Measurements from ENCODE around the gene TWIST2.

The TWIST2 gene

DNA sequence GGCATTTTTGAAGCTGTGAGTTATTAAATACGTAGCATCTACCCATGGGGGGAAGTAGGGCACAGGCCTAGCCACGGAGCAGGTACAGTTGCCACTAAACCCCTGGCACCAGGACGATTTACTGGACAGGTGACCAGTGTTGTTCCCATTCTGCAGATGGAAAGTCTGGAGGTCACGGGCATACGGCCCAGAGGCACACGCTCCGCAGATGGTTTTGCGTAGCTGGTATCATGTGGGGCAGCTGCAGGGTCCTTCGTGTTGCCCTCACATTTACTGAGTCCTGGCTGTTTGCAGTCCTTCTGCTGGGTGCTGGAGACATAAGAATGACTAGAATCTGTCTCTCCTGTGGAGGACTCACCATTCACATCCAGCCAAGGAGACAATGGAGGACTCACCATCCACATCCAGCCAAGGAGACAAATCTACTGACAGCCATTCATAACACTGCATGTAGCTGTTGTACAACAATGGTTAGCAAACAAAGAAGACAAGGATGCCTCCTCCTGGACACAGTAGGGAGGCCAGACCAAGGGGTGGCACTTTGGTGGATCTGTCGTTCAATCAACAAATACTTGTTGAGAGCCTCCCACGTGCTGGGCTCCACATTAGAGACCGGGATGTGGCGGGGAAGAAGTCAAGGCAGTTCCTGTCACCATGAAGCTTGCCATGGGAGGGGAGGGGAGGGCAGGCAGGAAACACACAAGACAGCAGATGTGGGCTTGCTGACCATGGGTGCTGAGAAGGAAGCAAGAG, 24.9 kb downstream of the TWIST2 start:
- no peak for DNase-seq (ENCODE audit: low read depth)

DNA sequence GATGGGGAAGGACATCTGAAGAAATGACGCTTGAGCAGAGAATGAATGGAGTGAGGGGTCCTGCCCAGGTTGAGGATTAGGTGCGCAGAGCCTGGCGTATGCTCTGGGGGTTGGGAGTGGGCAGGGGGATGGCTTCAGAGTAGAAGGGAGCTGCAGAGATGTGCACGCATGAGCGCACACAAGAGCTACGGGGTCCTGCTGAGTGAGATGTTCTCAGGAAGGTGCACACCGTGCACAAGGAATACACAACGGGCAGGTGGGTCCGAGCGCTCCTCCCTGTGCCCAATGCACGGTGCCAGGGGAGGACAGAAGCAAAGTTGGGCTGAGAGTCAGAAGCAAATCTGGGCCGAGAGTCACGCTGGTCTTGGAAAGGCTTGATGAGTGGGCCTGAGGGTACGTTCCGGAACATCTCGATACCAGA, 25.5 kb downstream of the TWIST2 start:
- no peak for DNase-seq (ENCODE audit: low read depth)

DNA sequence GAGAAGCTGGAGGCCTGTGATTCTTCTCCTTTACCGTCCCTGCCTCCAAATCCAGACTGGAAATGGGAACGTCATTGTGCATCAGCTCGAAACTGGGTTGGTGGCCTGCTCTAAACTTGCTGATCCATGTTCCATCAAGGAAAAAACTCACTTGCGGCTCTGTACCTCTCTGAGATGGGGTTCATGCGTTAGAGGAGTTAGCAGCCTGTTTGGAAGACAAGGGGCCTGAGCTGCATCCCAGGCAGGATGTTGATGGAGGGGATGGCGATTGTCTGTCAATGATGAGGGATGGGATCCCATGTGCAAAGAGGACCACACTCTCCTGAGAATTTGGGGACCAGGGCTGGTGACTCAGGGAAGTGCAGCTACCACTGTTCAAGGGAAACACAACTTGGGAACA, 26.0 kb downstream of the TWIST2 start:
- DNase-seq (ENCODE audit: low read depth): no peak

DNA sequence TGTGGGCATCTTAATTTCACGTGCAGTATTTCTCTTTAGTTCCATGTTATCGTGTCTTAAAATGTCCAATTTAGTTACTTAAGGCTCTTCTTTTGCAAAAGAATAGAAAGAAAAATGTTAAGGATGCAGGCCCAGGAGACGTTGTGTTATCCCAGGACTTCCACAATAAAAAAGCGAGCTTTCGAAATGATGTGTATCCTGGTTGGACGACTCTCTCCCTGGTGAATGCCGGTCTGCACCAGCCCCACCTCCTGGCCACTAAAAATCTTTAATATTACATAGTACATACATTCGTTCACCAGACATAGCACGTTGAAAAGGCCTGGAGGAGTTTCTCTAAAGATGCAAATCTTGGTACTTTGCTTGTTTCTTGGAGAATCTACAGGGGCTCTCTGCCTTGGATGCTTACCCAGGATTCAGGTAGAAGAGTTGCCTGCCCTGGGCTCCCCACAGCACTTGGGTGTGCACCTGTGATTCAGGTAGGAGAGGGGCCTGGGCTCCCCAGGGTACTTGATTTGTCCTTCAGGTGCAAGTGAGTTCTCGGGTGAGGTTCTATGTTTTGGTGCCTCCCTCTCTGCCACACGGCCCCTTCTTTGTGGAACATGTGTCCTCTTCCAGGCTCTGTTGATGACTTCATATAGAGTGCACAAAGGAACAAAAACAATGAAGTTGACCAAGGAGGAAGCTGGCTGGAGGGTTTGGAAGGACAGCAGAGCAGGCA, 26.6 kb downstream of the TWIST2 start:
- no peak for DNase-seq (ENCODE audit: low read depth)

DNA sequence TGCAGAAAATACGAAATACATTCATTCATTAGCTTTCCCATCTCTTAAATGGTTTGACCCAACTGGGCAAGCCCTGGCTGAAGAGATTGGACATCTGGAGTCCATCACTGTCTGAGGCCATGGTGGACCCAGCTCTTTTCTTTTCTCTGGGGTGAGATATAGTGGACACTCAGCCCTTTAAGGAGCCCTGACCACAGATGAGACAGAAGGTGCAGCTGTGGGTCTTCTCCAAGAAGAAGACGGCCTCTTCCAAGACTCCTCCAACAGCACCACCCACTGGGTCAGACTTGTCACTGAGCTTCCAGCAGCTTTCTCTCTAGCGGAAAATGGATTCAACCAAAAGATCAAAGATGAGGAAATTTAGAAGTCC, 27.2 kb downstream of the TWIST2 start:
- DNase-seq (ENCODE audit: low read depth): no peak

DNA sequence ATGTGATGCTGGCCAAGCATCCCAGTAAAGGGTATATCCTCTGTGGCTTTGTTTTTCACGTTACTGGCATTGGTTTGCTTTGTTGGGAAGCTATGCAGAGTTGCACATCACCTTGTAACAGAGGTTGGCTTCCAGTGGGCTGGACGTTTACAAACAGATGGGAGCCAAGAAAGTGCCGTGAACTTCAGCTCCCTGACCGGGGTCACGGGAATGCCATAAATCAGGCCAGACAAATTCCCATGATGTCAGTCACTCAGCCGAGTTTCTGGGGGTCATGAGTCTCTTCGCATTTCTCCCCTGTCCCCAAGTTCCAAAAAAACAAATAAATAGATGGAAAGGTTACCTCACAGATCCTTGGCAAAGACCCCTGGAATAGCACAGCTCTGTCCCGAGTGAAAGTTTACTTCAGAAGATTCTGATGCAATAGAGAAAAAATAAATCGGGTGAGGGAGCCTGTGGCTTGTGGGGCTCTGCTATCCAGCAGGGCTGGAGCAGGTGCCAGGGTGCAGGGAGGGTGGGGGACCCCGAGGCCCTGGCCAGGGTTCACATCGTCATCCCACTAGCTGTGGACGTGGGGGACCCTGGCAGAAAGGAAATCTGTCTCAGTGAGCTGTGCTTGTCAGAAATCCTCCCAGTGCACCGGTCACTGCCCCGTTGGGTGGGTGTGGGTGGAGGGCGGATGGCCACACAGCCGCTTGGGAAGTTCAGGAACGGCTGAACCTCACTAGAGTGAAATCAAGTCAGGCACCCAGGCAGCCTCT, 27.8 kb downstream of the TWIST2 start:
- DNase-seq (ENCODE audit: low read depth): no peak

DNA sequence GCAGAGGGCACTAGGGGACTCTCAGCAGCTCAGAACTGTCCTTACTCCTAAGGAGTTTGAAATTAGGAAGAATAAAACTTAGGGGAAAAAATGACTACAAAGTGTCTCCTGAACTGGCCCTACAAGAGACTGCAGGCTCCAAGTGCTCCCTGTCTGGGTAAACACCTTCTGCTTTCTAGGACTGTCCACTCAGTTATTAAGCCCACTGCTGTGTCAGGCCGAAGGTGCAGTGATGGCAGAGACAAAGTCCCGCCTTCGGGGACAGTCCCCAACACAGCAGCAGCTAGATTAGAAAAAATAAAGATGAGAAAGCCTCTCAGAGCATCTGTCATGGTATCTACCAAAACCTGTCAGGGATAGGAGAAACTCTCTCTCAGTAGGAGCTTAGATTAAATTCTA, 28.3 kb downstream of the TWIST2 start:
- no peak for DNase-seq (ENCODE audit: low read depth)

DNA sequence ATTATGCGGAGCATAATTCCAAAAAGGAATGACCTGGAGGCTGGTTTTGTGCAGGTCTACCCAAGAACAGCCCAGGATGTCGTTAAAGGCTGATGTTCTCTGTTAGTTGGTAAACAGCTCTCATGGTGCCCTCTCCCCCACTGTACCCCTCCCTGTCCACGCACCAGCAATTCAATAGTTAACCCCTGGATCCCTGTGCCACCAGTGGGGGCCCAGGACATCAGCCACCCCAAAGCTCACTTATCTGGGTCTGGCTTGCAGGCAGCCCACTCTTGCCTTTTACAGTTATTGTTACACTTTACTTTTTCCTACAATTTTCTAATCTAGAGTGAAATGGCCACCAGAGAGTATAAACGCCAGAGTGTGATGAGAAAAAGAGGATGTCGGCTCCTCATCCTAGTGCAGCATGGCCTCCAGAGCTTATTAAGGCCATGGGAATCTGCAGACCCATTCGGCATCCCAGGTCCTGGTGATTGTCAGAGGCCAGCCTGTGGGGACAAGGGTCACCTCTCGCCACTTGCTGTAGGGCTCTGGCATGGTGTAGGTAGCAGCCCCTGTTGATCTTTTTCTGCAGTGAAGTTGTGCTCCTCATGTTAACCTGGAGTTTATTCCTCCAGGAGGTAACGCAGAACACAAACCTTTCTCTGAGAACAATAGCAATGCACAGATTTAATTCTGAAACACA, 30.3 kb downstream of the TWIST2 start:
- DNase-seq (ENCODE audit: low read depth): no peak

DNA sequence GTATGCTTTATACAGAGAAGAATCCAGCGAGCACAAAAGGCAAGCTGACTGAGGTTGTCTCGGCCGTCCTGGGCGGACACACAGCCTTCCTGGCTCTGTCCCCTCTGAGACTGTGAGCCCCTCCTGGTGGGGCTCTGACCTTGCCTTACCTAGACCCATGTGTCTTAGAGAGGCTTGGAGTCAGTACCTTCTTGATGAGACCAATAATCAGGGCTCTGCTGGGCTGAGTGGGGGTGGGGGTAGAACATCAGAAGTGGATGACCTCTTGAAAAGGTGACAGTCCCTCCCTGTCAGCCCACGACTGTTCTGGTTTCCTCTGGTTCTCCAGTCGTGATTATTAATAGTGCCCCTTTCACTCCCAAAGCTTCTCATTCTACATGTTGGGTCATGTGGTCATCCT, 31.2 kb downstream of the TWIST2 start:
- no peak for DNase-seq (ENCODE audit: low read depth)

DNA sequence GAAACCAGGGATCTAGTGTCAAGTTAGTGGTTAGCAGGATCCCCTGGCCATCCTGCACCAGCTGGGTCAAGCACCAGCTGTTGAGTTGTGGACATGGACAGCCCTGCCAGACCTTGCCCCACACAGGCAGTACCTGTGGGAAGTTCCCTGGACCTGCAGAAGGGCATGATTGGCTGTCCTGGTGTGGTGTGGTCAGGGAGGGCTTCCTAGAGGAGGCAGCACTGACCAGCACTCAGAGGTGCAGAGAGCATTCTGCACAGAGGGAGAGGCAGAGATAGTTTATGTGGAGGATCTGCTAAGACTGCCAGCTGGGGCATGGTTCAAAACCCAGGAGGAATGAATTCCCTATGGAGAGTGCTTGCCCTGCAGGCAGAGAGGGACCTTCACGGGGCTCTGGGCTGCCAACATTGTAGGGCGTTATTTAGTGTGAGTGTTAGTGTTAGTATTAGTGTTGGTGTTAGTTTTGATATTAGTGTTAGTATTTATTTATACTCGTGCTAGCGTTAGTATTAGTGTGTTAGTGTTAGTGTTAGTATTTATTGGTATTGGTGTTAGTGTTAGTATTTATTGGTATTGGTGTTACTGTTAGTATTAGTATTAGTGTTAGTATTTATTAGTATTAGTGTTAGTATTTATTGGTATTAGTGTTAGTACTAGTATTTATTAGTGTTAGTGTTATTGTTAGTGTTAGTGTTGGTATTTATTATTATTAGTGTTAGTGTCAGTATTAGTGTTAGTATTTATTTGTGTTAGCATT, 31.9 kb downstream of the TWIST2 start:
- no peak for DNase-seq (ENCODE audit: low read depth)

DNA sequence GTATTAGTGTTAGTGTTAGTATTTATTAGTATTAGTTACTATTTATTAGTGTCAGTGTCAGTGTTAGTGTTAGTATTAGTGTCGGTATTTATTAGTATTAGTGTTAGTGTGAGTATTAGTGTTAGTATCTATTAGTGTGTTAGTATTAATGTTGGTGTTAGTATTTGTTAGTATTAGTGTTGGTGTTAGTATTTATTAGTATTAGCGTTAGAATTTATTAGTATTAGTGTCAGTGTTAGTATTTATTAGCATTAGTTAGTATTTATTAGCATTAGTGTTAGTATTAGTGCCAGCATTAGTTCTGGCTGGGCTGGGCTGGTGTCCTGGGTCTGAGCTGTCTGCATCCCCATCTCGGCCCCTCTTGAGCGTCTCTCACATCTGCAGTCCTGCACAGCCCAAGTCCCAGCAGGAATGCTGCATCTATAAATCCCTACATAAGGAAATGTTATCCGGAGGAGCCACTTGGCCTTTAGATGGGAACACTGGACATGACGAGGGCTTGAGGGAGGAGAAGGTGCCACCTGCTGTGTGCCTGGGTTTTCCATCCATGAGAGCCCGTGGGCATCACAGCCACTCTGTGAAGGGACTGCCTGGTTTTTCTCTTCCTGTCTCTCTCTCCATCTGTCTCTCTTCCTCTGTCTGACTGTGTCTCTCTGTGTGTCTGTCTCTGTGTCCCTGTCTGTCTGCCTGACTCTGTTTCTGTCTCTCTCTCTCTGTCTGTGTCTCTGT, 33.6 kb downstream of the TWIST2 start:
- DNase-seq (ENCODE audit: low read depth): no peak

DNA sequence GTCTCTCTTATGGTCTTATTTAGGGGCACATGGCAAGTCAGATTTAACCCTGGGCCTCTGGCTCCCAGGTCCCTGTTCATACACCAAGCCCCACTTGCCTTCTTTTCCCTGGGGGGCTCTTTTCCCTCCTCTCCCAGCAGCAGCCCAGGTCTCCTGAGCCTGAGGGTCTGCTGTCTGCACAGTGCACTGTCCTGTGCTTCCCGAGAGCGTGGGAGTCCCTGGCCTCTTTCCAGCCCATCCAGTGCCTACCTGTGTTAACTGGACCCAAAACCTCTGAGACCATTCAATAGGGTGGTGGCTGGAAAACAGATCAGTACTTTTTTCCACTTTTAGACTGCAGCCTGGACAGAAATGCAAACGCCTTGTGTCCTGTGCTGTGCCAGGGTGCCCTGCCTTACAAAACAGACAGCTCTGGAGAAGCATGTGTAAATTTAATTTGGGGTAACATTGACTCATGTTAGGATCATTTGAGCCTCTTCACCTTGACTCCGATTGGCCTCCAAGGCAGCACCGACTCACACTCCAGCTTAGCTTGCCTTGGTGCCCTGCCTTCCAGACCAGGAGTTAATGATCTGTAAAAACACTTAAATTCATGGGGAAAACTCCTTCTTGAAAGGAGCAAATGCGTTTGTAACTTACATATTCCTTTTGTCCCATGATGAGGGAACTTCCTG, 34.3 kb downstream of the TWIST2 start:
- DNase-seq (ENCODE audit: low read depth): no peak

DNA sequence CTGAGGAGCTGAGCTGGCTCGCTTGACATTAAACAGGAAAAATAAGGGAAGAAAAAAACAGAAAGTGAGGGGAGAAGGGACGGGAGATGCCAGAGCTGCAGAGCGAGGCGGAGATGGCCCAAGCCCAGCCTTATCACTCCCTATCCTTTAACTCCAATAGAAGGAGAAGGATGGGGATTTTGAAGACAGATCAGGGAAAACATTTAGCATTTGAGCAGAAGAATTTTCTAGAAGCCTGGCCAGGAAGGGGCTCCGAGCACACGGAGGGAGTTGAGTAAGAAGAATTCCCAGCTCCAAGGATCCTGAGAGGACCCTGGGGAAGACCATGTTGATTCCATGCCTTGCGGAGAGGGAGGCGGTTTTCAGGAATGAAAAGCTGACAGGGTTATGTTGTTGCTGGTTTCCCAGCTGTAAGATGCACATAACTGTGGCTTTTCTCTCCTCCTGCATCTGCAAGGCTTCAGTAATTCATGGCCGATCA, 35.6 kb downstream of the TWIST2 start:
- DNase-seq (ENCODE audit: low read depth): no peak

DNA sequence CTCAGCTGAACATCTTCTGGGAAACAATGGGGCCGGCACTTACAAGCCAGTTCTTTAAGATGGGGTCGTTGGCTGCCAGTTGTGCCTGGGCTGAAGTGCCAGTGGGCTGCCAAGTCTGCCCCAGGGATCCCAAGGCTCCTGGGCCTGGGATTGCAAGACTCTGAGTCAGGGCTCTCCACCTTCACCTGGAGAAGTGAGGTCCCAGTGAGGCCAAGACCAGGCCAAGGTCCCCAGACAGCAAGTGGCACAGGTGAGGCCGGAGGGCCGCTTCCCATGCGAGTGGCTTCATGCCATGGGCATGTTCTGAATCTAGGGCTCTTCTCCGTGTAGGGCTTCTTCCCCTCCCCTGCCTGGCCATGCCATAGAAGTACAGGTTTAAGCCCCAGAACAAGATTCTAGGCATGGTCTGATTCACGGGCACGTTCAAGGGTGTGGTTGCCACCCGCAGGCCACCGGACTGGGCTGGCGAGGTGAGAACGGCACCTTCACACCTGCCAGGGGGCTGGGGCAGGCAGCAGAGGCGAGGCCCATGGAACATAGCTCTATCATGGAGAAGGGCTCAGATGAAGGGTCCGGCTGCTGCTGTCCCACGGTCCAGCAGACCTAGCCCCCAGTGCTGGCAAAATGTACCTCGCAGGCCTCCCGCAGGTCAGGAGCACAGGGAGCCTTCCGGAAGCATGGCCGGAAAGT, 36.4 kb downstream of the TWIST2 start:
- no peak for DNase-seq (ENCODE audit: low read depth)

DNA sequence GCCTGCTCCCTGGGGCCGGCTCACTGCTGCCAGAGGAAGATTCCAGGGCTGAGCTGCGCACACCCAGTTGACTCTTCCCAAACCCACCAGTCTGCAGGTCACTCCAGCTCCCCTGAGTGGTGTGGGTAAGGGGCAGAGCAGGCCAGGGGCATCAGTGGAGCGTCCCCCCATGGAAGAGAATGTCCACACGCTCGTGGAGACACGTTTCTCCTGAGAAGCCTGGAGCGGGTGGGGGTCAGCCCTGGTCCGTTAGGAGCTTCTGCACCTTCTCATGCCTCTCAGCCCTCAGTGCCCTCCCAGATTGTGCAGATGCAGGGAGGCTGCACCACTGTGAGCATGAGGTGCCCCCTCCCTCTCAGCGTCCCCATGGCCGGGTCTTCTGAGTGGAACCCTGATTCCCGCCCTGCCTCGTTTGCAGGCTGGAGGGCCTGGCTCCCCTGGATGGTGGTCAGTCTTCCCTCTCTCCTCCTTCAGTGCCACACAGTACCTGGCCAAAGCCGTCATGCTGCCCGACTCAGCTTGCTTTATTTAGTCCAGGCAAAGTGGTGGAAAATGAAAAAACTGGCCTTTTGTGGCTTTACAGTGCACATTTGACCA, 37.0 kb downstream of the TWIST2 start:
- DNase-seq (ENCODE audit: low read depth): no peak

DNA sequence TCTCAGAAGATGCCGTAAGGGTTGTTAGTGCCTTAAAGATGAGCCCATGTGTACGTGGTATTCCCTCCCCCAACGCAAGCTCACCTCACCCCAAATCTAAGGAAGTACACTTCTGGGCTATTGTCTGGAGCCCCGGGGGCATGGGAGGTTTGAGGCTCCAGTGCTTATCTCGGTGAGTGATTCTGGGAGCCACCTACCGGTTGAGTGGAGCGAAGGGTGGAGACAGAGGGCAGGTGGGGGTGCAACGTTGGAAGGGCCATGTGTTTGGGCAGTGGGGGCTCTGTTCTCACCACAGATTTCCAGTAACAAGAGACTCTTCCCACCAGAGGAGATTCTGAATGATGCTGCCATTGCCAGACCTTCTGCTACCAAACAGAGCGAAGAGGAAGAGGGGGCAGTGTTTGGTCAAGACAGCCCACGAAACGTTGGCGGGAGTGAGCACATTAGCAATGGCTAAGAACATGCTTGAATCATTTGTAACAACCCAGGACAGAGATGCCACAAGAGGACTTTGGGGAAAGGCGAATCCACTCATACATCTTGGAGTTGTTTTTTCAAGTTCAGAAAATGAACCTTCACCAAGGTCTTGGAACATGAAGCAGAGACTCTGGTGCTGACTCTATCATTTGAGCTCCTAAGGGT, 38.7 kb downstream of the TWIST2 start:
- DNase-seq (ENCODE audit: low read depth): no peak

DNA sequence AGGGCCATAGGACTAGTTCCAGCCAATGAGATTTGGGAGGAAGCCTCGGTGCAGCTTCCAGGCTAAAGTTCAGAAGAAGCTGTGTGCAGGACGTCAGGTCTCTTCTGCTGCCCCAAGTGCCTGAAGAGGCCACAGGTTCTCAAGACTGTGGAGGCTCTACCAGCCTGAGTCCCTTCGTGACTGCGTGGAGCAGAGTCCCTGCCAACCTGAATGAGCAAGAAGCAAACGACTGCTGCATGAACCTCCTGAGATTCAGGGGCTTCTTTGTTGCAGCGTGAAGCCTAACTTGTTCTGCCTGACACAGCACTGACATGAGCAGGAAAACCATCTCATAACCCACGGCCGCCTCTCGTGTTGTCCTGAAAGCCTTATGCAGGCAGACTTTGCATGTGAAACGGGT, 39.7 kb downstream of the TWIST2 start:
- no peak for DNase-seq (ENCODE audit: low read depth)

DNA sequence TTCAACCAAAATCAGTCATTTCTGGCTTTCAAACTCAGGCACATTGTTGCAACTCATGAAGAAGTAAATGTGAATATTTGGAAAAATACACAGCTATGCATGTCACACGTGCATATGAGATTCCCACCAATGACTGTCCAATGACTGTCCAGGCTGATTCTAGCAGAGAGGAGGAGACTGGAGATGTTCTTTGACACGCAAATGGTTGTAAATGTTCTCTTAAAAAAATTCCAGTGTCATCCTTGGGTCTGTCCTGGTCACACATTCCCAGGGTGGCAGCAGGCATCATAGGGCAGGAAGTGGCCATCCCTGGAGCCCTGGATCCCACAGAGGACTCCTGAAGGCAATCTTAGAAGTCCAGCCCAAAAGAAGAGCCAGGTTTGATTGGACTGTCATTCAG, 40.9 kb downstream of the TWIST2 start:
- DNase-seq (ENCODE audit: low read depth): no peak

DNA sequence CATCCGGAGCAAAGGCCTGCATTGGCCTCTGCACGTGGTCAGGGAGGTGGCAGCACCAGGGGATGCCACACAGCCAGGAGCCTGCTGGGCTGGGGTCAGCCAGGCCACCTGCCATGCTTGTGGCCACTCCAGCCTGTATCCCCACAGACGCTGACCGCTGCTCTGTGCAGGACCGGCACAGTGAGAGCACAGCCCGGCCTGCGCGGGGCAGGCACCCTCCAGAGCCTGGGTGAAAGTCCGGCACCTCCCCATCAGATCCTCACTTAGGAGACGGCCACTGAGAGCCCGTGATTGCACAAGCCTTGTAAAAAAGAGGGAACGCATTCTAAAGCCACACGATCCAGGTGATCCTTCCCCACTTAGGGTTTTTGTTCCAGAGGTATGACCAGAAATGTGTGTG, 42.2 kb downstream of the TWIST2 start:
- no peak for DNase-seq (ENCODE audit: low read depth)

Data from activated T-helper 9 cell treated with anti-CD3 and anti-CD28 coated beads, Interleukin-2, amount 50 U/mL, for 16 hours (primary cell).